MG63 (cell line): ENCODE measurements around the gene RNF130. TPM values are rescaled to one million over a fixed set of nuclear protein-coding genes. Genes with fewer than 3 reads are reported as not detected.

Source experiments
- DNase-seq: peaks from one replicate; pipeline ENCODE4 v3.0.0-alpha.2; 2020
- H3K27me3 ChIP-seq: fragments of 250-450 bp; sonication (Bioruptor Pico); 2 replicates; pipeline ENCODE4 v1.5.1; 2020; ENCODE audit warnings: mild to moderate bottlenecking, moderate library complexity
- H3K36me3 ChIP-seq: fragments of 250-450 bp; sonication (Bioruptor Pico); 2 replicates; pipeline ENCODE4 v1.5.1; 2020; ENCODE audit warnings: mild to moderate bottlenecking, moderate library complexity
- H3K4me3 ChIP-seq: fragments of 250-450 bp; sonication (Bioruptor Pico); 2 replicates; pipeline ENCODE4 v1.5.1; 2020; ENCODE audit warnings: mild to moderate bottlenecking, moderate library complexity
- H3K9me3 ChIP-seq: fragments of 250-450 bp; sonication (Bioruptor Pico); 2 replicates; pipeline ENCODE4 v1.5.1; 2020; ENCODE audit warnings: mild to moderate bottlenecking, moderate library complexity
- total RNA-seq: library from RNA; depleted of rRNA; stranded (reverse); fragments of >200 nt; shearing (Covaris generic); gene quantifications from 2 replicates; pipeline ENCODE4 v1.2.3, GENCODE V29; 2014; ENCODE audit warnings: low replicate concordance

RNF130 gene
- total RNA-seq, 1 experiment from 2014 or later: 92.1 TPM

DNA sequence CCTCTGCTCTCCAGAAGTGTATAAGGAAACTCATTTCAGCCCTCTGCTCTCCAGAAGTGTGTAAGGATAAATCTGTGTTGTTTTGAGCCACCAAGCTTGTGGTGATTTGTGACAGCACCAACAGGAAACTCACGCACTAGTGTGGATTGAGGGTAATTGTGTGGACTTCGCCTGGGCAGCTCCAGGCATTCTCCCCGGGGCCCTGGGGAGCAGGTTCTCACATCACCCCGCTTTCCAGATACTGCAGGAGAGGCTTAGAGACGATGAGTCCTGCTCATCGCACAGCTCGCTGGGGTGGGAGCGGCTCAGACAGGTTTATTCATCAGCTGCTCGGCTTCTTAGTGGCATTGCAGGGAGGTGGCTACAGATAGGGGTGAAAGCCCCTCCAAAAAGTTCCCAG lies 38.4 kb upstream of the RNF130 start:
- H3K9me3 ChIP-seq: peaks cover 26% of the 10 kb centered on the region
- no peak for DNase-seq
- no peak overlapping the region for H3K4me3 ChIP-seq
- no peaks in the 10 kb centered on the region for H3K36me3 ChIP-seq
- no peaks in the 10 kb centered on the region for H3K27me3 ChIP-seq

DNA sequence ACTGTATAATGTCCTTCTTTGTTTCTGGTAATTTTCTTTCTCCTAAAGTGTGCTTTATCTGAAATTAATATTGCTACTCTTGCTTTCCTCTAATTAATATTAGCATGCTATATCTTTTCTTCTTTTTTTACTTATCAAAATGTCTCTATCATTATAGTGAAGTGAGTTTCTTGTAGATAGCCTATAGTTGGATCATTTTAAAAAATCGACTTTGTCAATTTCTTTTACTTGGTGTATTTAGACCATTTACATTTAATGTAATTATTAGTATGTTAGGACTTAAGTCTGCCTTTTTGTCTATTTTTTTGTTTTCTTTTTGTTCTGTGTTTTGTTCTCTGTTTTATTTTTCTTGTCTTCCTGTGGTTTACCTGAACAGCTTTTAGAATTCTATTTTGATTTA lies 35.4 kb upstream of the RNF130 start:
- H3K27me3 ChIP-seq: no peaks in the 10 kb centered on the region
- H3K36me3 ChIP-seq: no peaks in the 10 kb centered on the region
- H3K9me3 ChIP-seq: peaks cover 37% of the 10 kb centered on the region
- DNase-seq: no peak
- no peak overlapping the region for H3K4me3 ChIP-seq

DNA sequence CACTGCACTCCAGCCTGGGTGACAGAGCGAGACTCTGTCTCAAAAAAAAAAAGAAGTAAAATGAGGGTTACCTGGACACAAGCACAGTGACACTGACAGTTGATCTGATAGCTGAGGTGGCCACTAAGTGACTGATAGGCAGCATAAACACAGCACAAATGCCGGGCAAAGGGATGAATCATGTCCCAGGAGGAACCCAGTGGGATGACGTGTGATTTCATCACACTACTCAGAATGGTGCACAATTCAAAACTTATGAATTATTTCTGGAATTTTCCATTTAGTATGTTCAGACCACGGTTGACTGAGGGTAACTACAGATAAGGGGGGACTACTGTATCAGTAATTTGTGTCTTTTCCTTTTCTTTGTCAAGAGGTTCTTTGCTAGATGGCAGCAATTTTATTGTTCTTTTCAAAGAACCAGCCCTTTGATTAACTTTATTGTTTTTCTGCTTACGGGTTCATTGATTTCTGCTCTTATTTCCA lies 34.3 kb upstream of the RNF130 start:
- no peak overlapping the region for H3K4me3 ChIP-seq
- H3K36me3 ChIP-seq: no peaks in the 10 kb centered on the region
- peaks cover 37% of the 10 kb centered on the region for H3K9me3 ChIP-seq
- no peak for DNase-seq
- H3K27me3 ChIP-seq: no peaks in the 10 kb centered on the region

DNA sequence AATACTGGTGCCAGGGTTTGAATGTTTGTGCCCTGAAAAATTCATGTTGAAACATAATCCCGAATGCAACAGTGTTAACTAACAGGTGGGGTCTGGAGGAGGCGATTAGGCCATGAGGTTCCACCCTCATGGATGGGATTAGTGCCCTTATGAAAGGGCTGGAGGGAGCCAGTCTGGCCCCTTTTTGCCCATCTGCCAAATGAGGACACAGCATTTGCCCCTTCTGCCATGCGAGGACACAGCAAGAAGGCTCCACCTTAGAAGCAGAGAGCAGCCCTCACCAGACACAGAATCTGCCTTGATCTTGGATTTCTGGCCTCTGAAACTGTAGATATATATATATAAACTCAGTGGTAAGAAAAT lies 32.6 kb upstream of the RNF130 start:
- Histone ChIP-seq H3K27me3 (no peaks in the 10 kb centered on the region), H3K36me3 (no peaks in the 10 kb centered on the region), H3K4me3 (no peak overlapping the region), H3K9me3 (peaks cover 37% of the 10 kb centered on the region)
- DNase-seq: no peak

DNA sequence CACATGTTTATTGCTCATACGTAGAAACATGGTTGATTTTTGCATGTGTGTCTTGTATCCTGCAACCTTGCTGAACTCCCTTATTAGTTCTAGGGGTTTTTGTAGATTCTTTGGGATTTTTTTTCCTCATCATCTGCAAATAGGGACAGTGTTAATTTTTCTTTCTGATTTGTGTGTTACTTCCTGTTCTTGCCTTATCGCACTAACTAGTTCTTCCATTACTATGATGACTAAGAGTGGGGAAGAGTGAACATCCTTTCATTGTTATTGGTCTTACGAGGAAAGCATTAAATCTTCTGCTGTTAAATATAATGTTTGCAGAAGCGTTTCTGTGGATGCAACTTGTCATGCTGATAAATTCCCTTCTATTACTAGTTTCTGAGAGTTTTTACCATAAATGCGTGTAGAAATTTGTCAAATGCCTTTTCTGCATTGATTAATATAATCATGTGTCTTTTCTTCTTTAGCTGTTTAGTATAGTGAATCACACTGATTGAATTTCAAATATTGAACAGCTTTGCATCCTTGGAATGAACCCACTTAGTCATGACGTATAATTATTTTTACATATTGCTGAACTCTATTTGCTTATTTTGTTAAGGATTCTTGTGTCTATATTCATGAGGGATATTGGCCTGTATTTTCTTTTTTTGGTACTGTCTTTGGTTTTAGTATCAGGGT lies 32.1 kb upstream of the RNF130 start:
- Histone ChIP-seq H3K36me3 (no peaks in the 10 kb centered on the region), H3K4me3 (no peak overlapping the region), H3K9me3 (peaks cover 36% of the 10 kb centered on the region), H3K27me3 (no peaks in the 10 kb centered on the region)
- DNase-seq: no peak

DNA sequence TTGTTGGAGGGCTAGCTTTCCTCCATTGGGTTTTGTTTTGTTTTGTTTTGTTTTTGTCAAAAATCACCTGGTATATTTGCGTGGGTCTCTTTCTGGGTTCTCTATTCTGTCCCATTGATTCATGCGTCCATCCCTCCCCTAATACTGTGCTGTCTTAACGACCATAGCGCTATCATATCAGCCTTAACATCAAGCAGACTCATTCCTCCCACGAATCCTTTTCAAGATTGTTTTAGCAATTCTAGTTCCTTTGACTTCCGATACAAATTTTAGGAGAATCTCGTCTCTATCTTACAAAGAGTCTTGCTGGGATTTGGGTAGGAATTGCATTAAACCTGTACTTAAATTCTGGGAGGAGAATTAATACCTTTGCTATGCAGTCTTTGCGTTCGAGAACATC lies 31.1 kb upstream of the RNF130 start:
- Histone ChIP-seq H3K36me3 (no peaks in the 10 kb centered on the region), H3K9me3 (peaks cover 29% of the 10 kb centered on the region), H3K4me3 (no peak overlapping the region), H3K27me3 (no peaks in the 10 kb centered on the region)
- DNase-seq: no peak

DNA sequence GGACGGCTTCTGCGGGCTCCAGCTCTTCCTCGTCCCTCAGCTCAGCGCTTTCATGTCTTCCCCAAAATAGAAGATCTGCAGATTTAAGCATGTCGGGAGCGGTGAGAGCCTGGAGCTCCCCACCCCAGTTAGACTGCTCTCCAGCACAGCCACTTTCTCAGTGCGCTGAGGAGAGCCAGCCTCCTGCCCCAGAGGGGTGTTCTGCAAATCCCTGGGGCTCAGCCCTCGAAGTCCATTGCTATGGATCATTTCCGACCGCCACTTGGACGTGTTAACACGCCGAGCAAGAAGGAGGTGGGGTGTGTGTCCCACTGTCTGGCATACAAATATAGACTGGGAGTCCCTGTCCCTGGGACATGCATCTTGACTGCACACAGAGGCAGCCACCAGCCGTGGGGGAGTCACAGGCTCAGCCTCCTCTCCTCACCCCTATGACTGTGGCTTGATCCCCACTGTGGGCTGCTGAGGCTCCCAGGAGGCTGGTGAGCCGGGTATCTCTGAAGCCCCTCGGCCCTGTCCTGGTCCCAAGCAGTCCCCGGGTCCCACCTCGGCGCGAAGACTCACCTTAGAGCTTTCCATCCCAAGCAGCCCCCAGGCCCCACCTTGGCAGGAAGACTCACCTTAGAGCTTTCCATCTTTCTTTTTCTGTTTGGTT lies 30.0 kb upstream of the RNF130 start:
- no peaks in the 10 kb centered on the region for H3K27me3 ChIP-seq
- H3K4me3 ChIP-seq: no peak overlapping the region
- H3K36me3 ChIP-seq: no peaks in the 10 kb centered on the region
- no peak for DNase-seq
- H3K9me3 ChIP-seq: peaks cover 18% of the 10 kb centered on the region

DNA sequence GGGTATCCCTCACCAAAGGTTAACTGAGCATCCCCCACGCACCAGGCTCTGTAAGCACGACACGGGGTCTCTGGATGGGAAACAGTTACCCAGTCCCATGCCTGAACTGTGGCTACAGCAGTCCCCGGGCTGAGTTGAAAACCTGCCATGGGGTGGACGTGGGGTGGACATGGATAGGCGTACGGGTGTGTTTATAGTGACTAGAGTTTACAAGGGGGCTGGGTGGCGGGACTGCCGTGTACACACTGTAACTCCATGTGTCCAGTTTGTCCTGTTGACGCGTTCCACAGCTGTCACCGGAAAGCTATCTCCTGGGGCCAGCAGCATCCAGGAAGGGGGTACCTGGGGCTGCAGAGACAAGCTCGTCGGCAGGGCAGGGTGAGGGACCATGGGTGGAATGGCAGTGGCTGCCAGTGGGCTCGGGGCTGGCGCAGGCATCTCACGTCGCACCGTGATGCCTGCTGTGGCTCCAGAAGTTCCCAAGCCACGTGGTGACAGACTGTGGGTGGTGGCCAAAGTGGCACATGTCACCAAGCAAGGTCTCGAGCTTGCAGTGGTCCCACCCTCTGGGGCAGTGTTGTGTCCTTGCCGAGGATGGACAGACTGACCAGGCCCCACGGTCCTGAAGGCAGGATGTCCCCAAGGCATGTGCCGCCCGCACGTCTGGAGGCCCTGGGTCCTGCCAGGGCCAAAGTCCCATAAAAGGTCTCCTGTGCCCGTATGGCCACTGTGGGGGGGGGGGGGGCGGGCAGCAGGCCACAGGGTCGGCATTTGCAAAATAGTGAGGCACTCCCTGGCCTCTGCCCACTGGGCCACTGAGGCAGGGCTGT lies 29.3 kb upstream of the RNF130 start:
- Histone ChIP-seq H3K9me3 (peaks cover 13% of the 10 kb centered on the region), H3K27me3 (no peaks in the 10 kb centered on the region), H3K4me3 (no peak overlapping the region), H3K36me3 (no peaks in the 10 kb centered on the region)
- DNase-seq: no peak

DNA sequence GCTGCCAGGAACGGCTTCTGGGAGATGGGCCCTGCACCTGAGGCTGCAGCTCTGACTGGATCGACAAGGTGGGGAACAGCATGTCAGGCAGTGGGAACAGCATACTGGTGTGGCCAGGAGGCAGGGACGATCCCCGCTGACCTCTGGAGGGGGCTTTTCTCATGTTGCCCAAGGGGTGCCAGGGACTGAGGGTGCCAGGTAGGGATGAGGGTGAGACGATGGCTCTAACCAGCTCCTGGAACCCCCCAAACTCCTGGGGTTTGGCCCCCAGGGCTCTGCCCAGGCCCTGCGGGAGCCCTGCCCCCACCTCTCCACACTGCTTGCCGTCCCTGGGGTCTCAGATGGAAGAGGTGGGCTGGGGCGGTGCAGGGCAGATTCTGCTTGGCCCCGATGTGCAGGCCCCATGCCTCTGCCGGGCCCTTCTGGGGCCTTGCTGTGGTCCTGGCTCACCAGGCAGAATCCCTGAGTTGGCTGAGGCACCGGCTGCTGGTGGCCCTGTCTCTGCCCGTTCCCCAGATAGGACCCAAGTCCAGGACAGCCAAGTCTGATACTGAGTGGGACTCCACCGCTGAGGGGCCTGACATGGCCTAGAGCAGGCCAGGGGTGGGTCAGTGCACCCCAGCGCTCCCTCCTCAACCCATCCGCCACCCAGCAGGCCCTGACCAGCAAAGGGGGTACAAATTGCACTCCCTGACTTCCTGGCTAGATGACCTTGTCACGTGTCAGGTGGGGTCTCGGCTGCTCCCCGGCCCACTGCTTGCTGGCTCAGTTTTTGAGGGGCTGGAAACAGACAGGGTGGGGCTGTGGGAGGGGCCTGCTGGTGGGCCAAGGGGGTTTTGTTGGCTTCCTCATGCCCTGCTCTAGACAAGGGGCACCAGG lies 28.4 kb upstream of the RNF130 start:
- Histone ChIP-seq H3K36me3 (no peaks in the 10 kb centered on the region), H3K9me3 (peaks cover 11% of the 10 kb centered on the region), H3K27me3 (no peaks in the 10 kb centered on the region), H3K4me3 (no peak overlapping the region)
- no peak for DNase-seq

DNA sequence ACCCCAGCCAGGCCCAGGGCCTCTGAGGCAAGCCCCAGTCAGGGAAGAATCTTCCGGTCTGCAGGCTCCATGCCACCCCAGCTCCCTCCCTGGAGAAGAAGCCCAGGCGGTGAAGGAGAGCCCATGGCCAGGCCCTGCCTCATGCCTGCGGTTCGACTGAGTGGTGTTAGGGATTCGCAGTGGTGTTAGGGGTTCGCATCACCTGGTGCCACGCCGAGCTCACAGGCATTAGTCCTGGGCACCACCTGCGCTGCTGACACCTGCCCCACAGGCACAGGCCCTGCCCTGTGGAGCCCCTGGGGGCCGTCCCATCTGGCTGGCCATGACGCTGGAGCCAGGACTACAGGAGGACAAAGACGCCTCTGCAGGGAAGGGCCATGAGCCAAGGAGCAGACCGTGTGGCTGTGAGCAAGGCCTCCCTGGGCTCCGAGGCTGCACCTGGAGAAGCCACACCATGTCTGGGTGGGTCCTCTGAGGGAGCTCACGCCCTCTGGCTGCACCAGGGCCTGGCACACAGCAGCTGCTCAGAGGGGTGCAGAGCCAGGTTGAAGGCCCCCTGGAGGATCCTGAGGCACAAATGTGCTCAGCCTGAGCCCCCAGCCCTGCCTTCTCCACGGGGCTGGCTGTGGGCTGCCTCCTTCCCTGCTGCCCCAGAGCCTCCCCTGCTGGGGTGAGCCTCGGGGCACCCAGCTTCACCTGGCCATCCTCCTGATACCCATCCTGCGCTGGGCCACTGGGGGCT lies 27.6 kb upstream of the RNF130 start:
- peaks cover 6% of the 10 kb centered on the region; the same call in 1 of the 2 replicates for H3K9me3 ChIP-seq
- DNase-seq: no peak
- no peaks in the 10 kb centered on the region for H3K36me3 ChIP-seq
- 0 out of 2 replicates have a peak, but pooled peaks cover 1% of the 10 kb centered on the region for H3K27me3 ChIP-seq
- H3K4me3 ChIP-seq: no peak overlapping the region

DNA sequence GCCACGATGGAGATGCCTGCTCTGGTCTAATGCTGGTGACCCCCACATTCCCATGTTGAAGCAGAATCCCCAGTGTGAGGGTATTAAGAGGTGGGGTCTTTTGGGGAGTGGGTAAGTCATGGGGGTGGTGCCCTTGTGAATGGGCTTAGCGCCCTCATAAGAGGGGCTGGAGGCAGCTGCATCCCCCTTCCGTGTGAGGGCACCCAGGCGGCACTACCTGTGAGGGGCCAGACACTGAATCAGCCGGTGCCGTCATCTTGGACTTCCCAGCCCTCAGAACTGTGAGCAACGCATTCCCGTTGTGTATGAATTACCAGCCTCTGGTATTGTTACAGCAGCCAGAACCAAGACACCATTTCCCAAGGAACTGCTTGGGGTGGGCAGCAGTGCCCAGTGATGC lies 27.0 kb upstream of the RNF130 start:
- H3K27me3 ChIP-seq: 0 out of 2 replicates have a peak, but pooled peaks cover 2% of the 10 kb centered on the region
- no peak overlapping the region for H3K4me3 ChIP-seq
- DNase-seq: no peak
- H3K9me3 ChIP-seq: peaks cover 3% of the 10 kb centered on the region; the same call in 1 of the 2 replicates
- H3K36me3 ChIP-seq: no peaks in the 10 kb centered on the region

DNA sequence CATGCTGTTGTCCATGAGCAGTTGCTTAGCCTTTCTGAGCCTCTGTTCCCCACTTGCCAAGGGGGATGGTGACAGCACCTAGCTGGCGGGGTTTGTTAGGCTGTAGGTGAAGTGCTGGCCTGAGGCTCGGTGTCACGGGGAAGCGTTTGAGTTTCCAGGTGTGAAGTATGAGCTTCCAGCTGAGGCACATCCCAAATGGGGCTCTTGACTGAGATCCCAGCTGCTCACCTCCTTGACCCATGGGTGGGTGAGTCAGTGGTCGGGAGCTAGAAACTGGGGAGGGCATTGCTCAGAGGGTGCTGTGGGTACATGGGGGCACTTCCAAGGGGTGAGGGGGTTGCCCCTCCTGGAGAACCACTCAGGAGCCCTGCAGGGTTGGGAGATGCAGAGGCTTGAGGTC lies 26.4 kb upstream of the RNF130 start:
- Histone ChIP-seq H3K4me3 (no peak overlapping the region), H3K9me3 (peaks cover 3% of the 10 kb centered on the region; the same call in 1 of the 2 replicates), H3K36me3 (no peaks in the 10 kb centered on the region), H3K27me3 (0 out of 2 replicates have a peak, but pooled peaks cover 2% of the 10 kb centered on the region)
- DNase-seq: no peak

DNA sequence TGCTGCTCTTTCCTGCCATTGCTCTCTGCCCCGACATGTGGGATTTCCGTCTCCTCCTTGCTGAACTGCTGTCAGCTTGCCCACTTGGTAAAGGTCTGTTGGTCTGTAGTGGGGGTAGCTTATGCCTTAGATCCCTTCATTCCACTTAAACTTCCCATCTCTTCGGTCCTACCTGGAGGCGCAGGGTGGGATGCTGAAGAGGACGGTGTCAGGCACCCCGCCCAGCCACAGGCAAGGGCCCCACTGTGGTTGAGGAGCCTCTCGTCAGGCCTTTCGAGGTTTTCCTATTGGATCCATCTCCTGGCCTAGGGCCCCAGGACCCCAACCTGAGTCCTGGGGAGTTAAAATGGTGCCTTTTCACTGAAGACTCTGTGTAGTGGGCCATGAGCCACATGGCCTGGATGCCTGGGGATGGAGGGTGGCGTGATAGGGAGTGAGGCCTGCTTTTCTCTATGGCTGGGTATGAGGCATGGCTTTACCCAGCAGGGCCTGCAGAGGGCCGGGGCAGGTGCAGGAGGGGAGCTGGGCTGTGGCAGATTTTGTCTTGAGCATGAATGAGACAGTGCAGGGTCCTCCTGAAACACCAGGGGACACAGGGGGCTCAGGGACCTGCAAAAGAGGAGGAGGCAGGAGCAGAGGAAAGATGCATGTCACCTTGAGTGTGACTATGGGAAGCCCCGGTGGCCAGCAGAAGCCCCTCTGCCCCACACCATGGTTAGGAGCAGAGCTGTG lies 25.8 kb upstream of the RNF130 start:
- DNase-seq: no peak
- no peaks in the 10 kb centered on the region for H3K36me3 ChIP-seq
- no peaks in the 10 kb centered on the region for H3K9me3 ChIP-seq
- 0 out of 2 replicates have a peak, but pooled peaks cover 2% of the 10 kb centered on the region for H3K27me3 ChIP-seq
- no peak overlapping the region for H3K4me3 ChIP-seq

DNA sequence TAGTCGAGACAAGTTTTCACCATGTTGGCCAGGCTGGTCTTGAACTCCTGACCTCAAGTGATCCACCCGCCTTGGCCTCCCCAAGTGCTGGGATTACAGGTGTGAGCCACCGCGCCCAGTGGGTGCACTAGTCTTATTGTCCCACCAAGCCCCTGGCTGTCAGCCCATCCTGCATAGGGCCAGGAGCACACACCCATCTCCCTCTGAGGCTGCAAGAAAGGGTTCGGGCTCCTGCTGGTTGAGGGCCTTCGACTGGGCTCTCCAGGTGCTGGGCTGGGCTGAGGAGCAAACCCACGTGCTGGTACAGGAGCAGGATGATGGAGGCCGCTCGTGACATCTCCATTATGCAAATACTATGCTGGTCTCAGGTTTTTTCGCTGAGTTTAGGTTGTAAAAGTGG lies 25.1 kb upstream of the RNF130 start:
- no peak for DNase-seq
- 0 out of 2 replicates have a peak, but pooled peaks cover 2% of the 10 kb centered on the region for H3K27me3 ChIP-seq
- H3K36me3 ChIP-seq: no peaks in the 10 kb centered on the region
- H3K9me3 ChIP-seq: no peaks in the 10 kb centered on the region
- H3K4me3 ChIP-seq: no peak overlapping the region

DNA sequence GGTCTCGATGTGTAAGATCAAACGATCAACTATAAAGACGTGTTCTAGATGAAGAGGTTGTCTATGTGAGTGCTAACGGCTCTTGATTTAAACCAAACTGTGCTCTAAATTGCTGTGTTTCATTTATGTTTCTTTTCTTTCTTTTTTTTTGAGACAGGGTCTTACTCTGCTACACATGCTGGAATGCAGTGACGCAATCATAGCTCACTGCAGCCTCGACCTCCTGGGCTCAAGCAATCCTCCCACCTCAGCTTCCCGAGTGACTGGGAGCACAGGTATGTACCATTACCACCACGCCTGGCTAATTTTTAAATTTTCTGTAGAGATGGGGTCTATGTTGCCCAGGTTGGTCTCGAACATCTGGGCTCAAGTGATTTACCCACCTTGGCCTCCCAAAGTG lies 24.0 kb upstream of the RNF130 start:
- no peaks in the 10 kb centered on the region for H3K36me3 ChIP-seq
- no peak for DNase-seq
- H3K4me3 ChIP-seq: no peak overlapping the region

More for the DNA sequence above, 24.0 kb upstream of the RNF130 start:
- Histone ChIP-seq H3K9me3 (no peaks in the 10 kb centered on the region), H3K27me3 (0 out of 2 replicates have a peak, but pooled peaks cover 2% of the 10 kb centered on the region)
